Measurements from ENCODE around the gene NSG2.

The NSG2 gene

DNA sequence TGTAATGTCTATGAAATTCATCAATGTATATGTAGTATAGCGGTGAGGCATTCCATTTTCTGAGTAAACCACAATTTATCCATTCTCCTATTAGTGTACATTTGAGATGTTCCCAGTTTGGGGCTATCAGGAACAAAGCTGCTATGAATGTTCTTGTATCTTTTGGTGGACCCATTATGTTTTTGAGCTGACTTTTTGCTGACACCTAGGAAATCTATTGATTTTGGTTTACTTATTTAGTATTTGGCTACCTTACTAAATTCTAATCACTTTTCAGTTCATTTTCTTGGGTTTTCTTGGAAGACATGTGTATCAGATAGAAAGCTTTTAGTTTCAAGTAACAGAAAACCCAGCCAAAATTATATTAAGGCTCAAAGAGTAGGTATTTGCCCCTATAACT is 13.7 kb downstream of the NSG2 start:
- no peak for DNase-seq (ENCODE audit: low spot score)

DNA sequence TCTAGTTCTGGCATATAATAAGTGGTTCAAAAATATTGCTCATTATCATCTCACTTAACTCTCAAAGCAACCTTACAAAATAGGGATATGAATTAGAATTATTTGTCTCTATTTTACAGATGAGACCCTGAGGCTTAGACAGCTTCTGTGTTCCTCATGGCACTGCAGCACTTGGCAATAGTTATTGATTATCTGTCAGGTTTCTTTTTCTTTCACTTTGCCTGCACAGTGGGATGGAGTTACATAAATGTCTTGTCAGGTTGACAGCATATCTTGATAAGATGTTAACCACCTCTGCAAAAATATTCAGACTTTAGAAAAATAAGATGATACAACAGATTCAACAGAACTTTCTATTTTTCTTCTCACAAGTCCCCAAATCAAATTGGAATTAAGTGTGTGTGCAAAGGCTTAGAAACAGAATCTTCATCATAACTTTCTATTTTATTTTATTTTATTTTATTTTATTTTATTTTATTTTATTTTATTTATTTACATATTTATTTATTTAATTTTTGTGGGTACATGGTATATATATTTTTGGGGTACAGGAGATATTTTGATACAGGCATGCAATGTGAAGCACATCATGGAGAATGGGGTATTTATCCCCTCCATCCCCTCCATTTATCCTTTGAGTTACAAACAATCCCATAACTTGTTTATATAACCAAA is 17.7 kb downstream of the NSG2 start:
- no peak for DNase-seq (ENCODE audit: low spot score)

DNA sequence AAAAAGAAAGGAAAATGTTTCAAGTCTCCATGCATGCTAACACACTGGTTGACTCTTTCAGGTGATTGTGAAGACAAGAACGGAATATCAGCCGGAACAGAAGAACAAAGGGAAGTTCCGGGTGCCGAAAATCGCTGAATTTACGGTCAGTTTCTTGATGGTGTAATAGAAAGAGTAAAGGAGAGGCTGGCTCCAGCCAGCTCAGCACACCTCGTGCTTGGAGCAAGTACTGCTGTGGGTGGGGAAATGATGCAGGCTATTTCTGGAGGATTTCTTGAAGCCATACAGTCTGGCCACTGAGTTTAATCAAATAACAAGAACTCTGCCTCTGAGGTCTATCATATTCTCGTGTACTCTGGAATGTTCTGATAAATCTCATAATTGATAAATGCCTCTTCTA is 18.7 kb downstream of the NSG2 start:
- no peak for DNase-seq (ENCODE audit: low spot score)

DNA sequence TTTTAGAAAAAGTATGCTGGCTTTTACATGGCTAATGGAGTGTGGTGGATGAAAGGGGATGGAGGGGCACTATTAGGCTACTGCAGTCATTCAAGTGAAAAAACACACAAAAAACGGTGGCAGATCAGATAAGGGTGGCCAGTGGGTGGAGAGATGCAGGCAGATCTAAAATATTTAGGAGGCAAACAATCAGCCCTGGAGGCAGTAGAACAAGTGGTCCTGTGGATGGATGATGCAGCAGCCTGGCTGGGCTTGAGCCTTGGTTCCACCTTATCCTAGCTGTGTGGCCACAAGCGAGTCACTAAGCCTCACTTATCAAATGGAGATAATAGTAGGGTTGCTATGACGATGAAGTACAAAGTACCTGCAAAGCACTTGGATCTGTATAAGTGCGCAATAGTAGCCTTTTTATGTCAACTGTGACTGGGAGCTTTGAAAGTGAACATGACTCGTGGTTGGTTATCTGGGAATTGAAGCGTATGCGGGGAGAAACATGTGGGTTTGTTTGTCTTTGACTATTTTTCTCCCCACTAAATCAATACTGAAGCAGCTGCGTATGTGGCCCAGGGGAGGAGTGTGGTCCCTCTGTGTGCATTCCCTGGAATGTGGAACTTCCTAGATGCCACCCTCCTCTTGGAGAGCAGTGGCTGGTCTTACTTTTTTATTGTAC is 20.2 kb downstream of the NSG2 start:
- no peak for DNase-seq (ENCODE audit: low spot score)

DNA sequence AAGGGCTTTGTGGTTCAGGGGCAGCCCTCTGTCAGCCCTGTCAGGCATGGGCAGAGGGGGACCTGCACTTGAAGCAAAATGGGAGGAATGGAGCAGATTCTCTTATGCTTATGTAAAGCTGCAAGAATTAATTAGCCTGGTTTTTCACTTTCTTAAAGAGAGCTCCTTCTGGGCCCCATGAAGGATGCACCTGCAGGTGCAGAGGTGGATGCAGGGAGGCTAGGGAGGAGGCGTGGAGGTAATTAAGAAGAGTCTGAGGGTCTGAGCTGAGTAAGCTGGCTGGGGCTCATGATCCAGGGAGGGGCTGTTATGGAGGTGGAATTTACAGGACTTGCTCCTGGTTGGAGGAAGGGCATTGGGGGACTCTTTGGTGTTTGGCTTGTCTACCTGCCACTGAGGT is 22.0 kb downstream of the NSG2 start:
- DNase-seq (ENCODE audit: low spot score): no peak

DNA sequence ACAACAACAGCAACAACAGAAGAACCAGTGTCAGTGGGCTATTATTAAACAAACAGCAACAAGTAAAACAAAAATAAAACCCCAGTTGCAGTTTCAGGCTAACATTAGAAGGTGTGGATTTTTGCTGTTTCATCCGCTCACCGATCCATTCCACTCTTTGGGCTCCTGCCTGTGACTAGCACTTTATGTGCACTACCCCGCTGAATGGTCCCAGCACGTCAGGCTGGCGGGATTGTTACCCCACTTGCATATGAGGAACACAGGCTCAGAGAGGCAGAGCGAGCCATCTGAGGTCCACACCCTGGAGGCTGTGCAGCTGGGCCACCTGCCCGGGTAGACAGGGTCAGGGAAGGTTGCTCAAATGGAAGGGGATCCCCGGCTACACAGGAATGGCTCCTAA is 26.0 kb downstream of the NSG2 start:
- no peak for DNase-seq (ENCODE audit: low spot score)

DNA sequence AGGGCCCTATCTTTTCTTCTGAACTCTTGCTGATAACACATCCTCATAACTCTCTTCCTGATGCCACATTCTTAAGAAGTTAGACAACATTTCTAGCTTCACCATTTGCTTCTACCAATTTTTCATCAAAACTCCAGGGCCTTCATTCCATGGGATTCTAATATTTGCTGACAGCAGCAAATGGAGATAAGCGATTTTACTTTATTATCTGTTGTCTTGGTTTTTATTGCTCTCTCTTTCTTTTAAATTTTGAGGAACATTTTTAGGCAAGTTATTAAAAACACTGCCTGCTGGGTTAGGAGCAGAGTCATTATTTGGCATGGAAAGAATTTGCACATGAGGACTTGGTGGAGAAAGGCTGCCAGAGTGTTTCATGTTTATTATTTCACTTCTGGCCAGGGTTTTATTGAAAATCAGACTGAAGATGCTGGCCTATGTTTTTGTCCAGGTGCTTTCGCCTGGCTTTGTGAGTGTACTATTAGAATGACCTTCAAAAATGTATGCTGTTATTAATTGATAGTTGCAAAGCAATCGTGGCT is 27.7 kb downstream of the NSG2 start:
- no peak for DNase-seq (ENCODE audit: low spot score)

DNA sequence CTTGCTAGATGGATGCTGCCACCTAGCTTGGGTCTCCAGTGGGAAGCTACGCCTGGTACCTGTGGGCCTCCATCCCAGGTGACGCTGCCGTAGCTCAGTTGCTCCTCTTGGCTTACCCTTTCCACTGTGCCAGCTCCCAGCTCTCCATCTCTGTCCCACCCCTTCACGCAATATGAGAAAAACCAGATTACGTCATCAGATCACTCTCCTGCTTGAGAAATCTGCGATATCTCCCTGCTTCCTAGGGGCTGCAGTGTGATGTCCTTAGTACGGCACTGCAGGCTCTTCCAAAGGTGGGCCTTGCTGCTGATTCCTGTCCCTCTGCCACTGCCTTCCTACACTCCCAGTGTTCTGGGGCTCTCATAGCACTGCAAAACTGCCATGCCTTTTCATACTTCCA is 28.9 kb downstream of the NSG2 start:
- no peak for DNase-seq (ENCODE audit: low spot score)

DNA sequence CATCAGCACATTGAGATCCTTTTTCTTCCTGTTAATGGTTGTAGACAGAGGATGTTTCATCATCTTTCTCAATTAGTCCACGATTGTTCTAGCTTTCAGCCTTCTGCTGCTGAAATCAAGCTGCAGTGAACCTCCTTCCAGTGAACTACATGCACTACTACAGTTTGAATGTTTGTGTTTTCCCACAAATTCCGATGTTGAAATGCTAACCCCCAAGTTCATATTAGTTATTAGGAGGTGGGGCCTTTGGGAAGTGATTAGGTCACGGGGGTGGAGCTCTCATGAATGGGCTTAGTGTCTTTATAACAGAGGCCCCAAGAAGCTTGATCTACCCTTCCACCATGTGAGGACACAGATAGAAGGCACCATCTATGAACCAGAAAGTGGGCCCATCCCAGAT is 32.9 kb downstream of the NSG2 start:
- no peak for DNase-seq (ENCODE audit: low spot score)

DNA sequence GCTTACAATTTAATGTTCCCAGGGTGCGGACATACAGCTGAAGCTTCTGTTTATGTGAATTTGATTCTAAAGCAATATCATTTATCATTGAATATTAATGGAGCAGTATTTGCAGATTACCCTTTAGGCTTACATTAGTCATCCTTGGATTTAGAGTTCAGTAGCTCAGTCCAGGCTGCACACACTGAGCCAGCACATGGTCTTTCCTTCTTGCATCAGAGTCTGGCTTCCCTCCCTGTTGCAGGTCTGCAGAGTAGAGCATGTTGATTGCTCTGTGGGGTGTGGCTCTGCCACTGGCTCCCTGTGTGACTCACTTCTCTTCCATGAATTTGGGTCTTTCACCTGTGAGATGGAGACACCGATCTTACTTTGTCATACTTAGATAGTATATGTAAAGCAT is 36.8 kb downstream of the NSG2 start:
- DNase-seq (ENCODE audit: low spot score): no peak

DNA sequence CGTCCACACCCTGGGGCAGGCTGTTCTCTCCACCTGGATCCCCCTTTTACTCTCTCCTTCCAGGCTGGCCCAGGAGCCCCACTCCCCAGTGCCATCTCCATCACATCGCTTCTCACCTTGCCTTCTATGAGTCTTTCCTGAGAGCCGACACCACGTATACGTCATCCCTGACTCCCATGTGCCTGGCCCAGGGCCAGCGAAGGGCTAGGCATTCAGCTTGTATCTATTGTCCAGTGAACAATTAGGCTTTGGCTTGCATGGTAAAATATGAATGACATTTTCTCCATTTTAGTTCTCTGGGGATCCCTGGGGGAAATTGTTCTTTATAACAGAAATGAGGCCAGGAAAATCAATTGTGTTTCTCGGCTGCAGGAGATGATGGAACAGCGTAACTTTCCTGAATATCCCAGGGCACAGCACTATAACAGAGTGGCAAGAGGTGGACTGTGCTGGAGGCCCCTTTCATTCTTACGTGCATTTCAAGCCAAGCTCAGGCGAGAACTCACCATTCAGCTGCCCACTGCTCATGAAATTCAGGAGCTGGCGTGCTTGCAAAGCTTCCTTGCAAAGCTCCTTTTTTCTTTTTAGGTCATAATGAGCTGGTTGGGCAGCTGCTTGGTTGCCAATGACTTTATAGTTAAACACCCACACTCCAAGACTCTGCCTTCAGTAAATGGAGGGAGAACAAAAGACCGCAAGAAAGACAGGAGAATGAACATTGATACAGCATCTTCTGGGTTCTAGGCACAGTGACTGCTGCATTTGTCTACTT is 37.7 kb downstream of the NSG2 start:
- no peak for DNase-seq (ENCODE audit: low spot score)

DNA sequence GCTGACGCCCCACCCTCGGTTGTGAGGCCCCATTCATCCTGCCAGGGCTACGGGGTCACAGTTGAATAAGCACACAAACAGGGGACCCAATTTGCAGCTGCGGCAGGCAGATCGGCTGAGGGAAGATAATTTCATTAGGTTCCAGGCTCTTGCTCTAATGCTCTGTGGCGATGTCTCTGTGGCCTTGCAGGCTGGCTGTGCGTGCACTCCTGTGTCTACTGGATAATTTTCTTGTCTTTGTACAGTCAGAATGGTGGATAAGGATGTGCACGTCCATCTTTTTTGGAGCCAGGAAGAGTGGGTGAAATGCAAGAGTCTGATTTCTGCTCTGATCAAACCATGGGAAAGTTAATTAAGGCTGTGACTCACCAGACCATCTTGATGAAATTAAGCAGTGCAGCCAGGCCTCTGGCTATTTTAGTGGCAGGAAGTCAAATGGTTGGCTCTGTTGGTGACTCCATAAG is 39.2 kb downstream of the NSG2 start:
- no peak for DNase-seq (ENCODE audit: low spot score)

DNA sequence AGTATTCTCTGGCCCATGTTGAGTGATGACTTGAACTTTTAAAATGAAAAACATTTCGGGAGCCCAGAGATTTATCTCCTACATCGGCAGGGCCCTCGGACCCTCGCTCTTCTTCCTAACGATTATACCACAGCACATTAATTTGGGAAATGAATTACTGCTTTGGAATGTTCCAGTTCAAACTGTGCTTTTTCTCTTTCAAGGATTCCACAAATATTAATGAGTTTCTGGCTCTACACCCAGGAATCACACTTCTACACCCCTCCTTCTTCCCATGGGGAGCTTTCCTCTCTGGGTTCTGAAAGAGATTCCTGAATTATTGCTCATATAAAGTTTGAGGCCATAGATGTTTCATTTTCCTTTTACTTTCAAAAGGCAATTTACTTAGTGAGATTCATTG is 41.2 kb downstream of the NSG2 start:
- no peak for DNase-seq (ENCODE audit: low spot score)

DNA sequence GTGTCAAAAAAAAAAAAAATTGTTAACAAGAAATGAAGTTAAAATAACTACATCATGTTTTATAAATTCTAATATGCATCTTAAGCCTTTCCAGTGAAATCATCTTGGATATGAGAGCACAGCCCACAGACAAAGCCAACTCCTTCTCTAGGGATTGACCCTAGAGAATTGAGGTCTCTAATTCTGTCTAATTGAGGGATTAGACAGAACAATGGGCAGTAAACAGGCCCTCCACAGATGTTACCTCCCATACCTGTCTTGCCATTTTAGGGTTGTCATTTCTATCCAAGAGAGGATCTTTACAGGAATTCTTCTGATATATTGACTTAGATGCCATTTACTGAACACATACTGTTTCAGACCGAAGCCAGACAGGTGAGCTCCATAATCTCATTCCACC is 42.3 kb downstream of the NSG2 start:
- DNase-seq (ENCODE audit: low spot score): no peak

DNA sequence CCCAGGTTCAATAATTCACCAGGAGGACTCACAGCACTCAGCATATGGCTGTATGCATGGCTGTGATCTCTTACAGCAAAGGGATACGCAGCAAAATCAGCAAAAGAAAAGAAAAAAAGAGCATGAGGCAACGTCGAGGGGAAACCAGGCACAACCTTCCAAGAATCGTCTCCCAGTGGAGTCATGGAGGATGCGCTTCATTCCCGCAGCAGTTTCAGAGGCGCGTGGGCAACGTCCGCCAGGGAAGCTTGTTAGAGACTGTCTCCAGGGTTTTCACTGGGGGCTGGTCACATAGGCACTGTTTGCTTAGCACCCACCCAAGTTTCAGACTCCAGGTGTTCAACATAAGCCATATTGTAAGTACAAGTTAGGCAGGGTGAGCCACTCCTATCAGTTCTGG is 44.6 kb downstream of the NSG2 start:
- DNase-seq (ENCODE audit: low spot score): no peak

DNA sequence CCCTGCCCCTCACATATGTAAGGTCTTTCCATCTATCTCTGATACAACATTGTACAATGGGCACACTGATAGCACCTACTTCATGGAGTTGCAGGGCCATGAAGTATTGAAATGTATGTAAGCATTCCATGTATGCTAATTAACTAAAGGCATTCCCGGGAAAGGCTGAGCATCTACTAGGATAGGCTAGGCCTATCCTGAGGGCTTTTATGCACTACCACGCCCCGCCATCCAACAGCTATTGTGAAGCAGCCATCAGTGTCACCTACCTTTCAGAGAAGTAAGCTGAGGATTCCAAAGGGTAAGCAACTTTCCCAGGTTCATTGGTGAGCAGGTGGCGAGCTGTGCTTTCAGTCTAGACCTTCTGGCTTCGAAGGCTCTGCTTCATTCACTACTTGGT is 47.6 kb downstream of the NSG2 start:
- no peak for DNase-seq (ENCODE audit: low spot score)

DNA sequence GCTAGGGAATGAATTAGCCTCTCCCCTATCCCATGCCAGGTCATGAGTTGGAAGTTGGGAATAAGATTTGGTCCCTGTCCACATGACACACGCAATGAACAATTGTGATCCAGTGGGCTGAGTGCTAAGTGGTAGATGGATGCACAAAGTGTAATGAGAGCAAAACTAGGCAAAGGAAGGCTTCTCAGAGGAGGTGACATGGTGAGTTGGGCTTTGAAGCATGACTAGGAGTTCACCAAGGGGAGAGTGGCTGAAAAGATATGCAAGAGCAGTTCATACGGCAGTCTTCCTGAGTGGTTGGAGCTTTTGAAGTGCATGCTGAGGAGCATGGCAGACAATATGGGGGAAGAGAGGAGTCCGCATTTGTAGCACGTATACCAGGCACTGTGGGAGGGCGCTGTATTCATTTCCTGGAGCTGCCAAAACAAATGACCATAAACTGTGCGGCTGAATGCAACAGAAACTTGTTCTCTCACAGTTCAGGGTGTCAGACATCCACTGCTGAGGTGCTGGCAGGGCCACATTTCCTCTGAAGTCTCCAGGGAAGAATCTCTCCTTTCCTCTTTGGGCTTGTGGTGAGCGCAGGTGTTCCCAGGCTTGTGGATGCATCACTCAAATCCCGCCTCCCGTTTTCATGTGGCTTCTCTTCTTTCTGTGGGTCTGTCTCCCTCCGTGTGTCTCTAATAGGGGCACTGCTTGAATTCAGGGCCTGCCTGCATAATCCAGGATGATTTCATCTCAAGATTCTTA is 49.5 kb downstream of the NSG2 start:
- no peak for DNase-seq (ENCODE audit: low spot score)

DNA sequence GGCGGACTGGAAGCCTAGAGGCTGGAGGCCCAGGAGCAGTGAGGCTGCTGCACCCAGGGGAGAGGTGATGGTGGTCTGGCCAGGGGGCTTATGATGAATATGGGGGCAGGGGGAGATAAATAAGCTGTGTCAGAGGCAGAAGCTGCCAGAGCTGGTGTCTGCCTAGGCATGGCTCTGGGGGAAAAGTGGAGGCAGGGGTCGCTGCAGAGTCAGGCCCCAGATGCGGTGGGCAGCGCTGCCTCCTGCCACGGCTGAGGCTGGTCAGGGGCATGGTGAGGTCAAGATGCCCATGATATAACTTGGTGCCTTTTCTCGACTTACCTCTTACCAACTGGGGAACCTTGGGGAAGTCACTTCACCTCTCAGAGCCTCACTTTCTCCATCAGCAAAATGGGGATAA is 51.1 kb downstream of the NSG2 start:
- DNase-seq (ENCODE audit: low spot score): no peak

DNA sequence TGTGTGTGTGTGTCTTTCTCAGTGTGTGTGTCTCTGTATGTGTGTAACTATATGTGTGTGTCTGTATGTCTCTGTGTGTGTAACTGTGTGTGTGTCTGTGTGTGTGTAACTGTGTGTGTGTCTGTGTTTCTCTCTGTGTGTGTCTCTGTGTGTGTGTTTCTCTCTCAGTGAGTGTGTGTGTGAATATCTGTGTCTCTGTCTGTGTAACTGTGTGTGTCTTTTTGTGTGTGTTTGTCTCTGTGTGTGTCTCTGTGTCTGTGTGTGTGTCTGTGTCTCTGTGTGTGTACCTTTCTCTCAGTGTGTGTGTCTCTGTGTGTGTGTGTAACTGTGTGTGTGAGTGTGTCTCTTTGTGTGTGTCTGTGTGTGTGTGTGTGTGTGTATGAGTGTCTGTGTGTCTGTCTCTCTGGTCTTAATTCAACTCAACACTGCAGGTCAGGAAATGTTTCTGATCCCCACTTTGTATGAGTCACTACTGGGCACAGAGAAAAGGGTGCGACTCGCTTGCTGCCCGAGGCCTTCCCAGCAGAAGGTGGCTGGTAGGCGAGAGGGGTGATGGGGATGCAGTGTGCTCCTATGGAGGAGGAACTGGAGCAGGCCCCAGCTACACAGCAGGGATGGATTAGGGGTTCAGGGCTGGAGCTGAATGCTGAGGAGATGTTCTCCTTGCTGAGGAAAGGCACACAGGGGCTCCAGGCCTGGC is 52.1 kb downstream of the NSG2 start:
- no peak for DNase-seq (ENCODE audit: low spot score)

DNA sequence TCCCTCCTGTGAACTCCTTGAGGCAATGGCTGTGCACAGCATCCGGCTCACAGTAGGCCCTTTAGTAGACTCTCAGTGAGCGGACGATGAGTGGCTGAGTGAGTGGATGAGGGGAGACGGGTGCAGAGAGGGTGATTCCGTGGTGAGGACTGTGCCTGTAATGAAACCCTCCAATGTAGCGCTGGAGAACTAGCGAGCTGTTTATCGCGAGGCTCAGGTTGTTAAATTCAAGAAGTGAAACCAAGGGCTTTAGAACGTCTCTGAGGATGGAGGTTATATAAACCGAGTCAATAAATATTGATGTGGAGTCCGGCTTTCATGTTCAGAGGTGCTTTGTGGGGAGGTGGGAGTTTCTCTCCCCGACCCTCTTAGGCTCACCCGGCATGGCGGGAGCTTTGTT is 53.2 kb downstream of the NSG2 start:
- no peak for DNase-seq (ENCODE audit: low spot score)

DNA sequence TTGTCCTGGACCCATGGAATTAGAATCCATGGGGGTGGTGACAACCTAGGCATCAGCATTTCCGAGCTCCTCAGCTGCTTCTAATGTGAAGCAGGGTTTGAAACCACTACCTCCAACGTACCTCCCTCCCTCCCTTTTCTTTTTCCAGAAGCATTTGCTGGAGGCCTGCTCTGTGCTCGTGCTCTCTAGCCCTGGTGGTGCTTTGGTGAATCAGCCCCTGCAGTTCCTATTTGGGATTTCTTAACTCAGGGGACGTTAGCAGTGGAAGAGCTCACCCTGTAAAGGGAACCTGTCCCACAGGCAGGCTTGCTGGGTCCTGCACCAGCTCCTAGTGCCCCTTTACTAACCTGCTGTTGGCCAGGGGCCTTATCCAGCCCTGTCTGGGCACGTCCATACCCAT is 55.0 kb downstream of the NSG2 start:
- DNase-seq (ENCODE audit: low spot score): no peak

Measured in HuH-7 (cell line).